ENCODE data around the gene TAF4B. TPM values are rescaled to one million over a fixed set of nuclear protein-coding genes. Genes with fewer than 3 reads are reported as not detected.
A peak's percentile ranks its signal among the peaks of the same experiment; 100 is the strongest.

The TAF4B gene
- total and polyA plus RNA-seq, 12 donors = 2.2 to 15.7 (median 5.6) TPM

- H3K36me3 ChIP-seq (replicated peaks in 1 of 2) = no peaks in the 10 kb centered on the region
- no peak overlapping the region for H3K27ac ChIP-seq
- no peaks in the 10 kb centered on the region for H3K4me1 ChIP-seq (replicated peaks in 1 of 2)
- no peak for DNase-seq
- intact Hi-C loops (cut with DNase I) = no loop called here
- no peaks in the 10 kb centered on the region for H3K27me3 ChIP-seq
- TF ChIP-seq POLR2A (IDR thresholded peaks at IDR 0.05) = no peak
- TF ChIP-seq, protein P1, sequence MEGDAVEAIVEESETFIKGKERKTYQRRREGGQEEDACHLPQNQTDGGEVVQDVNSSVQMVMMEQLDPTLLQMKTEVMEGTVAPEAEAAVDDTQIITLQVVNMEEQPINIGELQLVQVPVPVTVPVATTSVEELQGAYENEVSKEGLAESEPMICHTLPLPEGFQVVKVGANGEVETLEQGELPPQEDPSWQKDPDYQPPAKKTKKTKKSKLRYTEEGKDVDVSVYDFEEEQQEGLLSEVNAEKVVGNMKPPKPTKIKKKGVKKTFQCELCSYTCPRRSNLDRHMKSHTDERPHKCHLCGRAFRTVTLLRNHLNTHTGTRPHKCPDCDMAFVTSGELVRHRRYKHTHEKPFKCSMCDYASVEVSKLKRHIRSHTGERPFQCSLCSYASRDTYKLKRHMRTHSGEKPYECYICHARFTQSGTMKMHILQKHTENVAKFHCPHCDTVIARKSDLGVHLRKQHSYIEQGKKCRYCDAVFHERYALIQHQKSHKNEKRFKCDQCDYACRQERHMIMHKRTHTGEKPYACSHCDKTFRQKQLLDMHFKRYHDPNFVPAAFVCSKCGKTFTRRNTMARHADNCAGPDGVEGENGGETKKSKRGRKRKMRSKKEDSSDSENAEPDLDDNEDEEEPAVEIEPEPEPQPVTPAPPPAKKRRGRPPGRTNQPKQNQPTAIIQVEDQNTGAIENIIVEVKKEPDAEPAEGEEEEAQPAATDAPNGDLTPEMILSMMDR (IDR thresholded peaks at IDR 0.05) = no peak
- no peak overlapping the region for H3K4me3 ChIP-seq
- WGBS, 4 donors = 92 to 98% (median 94%) methylated on average over 1 of the region's 1 CpG
- no peaks in the 10 kb centered on the region for H3K9me3 ChIP-seq (replicated peaks in 1 of 3)
Measured at GRCh38 chr18:26304511-26304910, 78.3 kb downstream of the TAF4B start.

DNA sequence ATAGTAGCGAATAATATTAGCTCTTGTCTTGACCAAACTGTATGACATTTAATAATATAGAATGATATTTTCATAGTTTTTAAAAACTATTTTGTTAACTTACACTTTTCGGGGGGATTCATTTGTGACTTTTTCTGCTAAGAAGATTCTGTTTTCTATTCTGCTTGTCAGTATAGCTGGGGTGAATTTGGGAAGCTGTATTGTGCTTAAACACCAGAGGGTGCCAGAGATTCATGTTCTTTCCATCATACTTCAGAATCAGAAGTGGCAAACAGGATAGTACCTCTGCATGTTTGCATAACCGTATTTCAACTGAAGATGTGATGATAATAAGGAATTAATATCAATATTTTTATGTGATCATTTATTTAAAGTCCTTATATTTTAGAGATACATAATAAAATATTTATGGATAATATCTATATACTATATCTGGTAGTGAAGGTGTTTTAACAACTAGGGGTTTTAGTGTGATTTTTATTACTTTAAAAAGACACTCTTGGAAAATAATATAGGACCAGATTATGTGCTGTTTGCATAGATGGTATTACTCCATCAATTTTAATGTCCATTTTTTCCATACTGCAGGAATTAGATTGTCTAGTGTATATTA, 81.0 kb downstream of the TAF4B start:
- Histone ChIP-seq H3K27ac (no peak overlapping the region), H3K4me3 (no peak overlapping the region), H3K36me3 (replicated peaks in 1 of 2) (no peaks in the 10 kb centered on the region), H3K27me3 (no peaks in the 10 kb centered on the region), H3K4me1 (replicated peaks in 1 of 2) (peaks cover 0 to 5% of the 10 kb centered on the region in 2 donors), H3K9me3 (replicated peaks in 1 of 3) (no peaks in the 10 kb centered on the region)
- WGBS, 4 donors = 42 to 50% (median 45%) methylated on average over 3 of the region's 3 CpGs
- peak in 6 of 7 donors; percentile 22 to 58 (median 42) for DNase-seq
- intact Hi-C loops (cut with DNase I) = no loop called here
- TF ChIP-seq POLR2A (IDR thresholded peaks at IDR 0.05) = no peak
- TF ChIP-seq, protein P1 (IDR thresholded peaks at IDR 0.05) = peak; percentile 54 to 79 (median 74)

- 27 to 51% (median 39%) methylated on average over 1 of the region's 1 CpG for WGBS, 4 donors
- Histone ChIP-seq H3K4me1 (replicated peaks in 1 of 2) (peaks cover 0 to 5% of the 10 kb centered on the region in 2 donors), H3K9me3 (replicated peaks in 1 of 3) (no peaks in the 10 kb centered on the region), H3K27me3 (no peaks in the 10 kb centered on the region), H3K36me3 (replicated peaks in 1 of 2) (no peaks in the 10 kb centered on the region), H3K4me3 (no peak overlapping the region), H3K27ac (no peak overlapping the region)
- intact Hi-C loops (cut with DNase I) = no loop called here
- TF ChIP-seq POLR2A (IDR thresholded peaks at IDR 0.05) = no peak
- TF ChIP-seq, protein P1 (IDR thresholded peaks at IDR 0.05) = no peak
- DNase-seq = no peak
Measured at GRCh38 chr18:26309281-26309680, 83.0 kb downstream of the TAF4B start.

- intact Hi-C loops (cut with DNase I) = no loop called here
- DNase-seq = no peak
- H3K9me3 ChIP-seq (replicated peaks in 1 of 3) = no peaks in the 10 kb centered on the region
- TF ChIP-seq, protein P1 (IDR thresholded peaks at IDR 0.05) = no peak
- no peak for TF ChIP-seq POLR2A (IDR thresholded peaks at IDR 0.05)
- H3K4me3 ChIP-seq = no peak overlapping the region
- H3K27me3 ChIP-seq = no peaks in the 10 kb centered on the region
- H3K36me3 ChIP-seq (replicated peaks in 1 of 2) = no peaks in the 10 kb centered on the region
- H3K4me1 ChIP-seq (replicated peaks in 1 of 2) = peaks cover 0 to 5% of the 10 kb centered on the region in 2 donors
- no peak overlapping the region for H3K27ac ChIP-seq
- 79 to 100% (median 93%) methylated on average over 1 of the region's 1 CpG for WGBS, 4 donors
Measured at GRCh38 chr18:26312199-26312598, 86.0 kb downstream of the TAF4B start.
